HepG2 (cell line): ENCODE data around the gene DYNLL2. TPM values are rescaled to one million over a fixed set of nuclear protein-coding genes. Genes with fewer than 3 reads are reported as not detected.

Experiments
- ATAC-seq: fragments of 200-7000 bp; cut with Tn5 transposase; 3 replicates; pipeline ENCODE4 v1.9.1; 2020; ENCODE audit warnings: mild to moderate bottlenecking, moderate library complexity
- BruUV-seq: library from RNA; stranded (reverse); fragments of 400-500 nt; replicated peaks from 2 replicates; lab custom pipeline; 2021; lab: Mats Ljungman, UMichigan
- CTCF ChIA-PET: fragments of 300-600 bp; formaldehyde crosslinking; extraction: SDS; loops from one replicate; lab custom pipeline; 2021; ENCODE audit warnings: low total read pairs, inconsistent platforms, low intra/inter-chr PET ratio; lab: Yijun Ruan, JAX
- POLR2A ChIA-PET: fragments of 350-600 bp; sonication (Branson Sonifier 250); formaldehyde crosslinking; loops from one replicate; lab custom pipeline; 2020; ENCODE audit warnings: antibody characterized with exemption, inconsistent platforms; lab: Yijun Ruan, JAX
- DNase-seq: peaks from one replicate; pipeline ENCODE4 v3.0.0-alpha.2; 2015; ENCODE audit warnings: low spot score
- FAIRE-seq: peaks from 3 replicates; lab custom pipeline; 2011; peaks lifted over from hg19 to GRCh38; lab: Jason Lieb, UNC
- H2AFZ ChIP-seq: one replicate; pipeline ENCODE4 v1.6.1; 2011; ENCODE audit warnings: low read length, inconsistent platforms
- H3K27ac ChIP-seq: fragments of 300-600 bp; 3 replicates; pipeline ENCODE4 v1.8.0; 2011; ENCODE audit warnings: mixed run types, mild to moderate bottlenecking, mixed read lengths, low read length, inconsistent platforms; ENCODE audit not compliant: insufficient read depth; ENCODE audit errors: extremely low read length
- H3K27me3 ChIP-seq, 2 experiments: fragments of 200-600 bp in 1 of 2; 2 replicates in 1 of 2; 3 replicates in 1 of 2; pipeline versions ENCODE4 v1.6.0 to v1.8.0; 2011; ENCODE audit warnings: low read length in 2 of 2, mild to moderate bottlenecking in 2 of 2, moderate library complexity in 2 of 2, inconsistent platforms in 1 of 2; ENCODE audit not compliant: insufficient read depth in 2 of 2, control insufficient read depth in 1 of 2
- H3K36me3 ChIP-seq, 2 experiments: fragments of 200-600 bp in 1 of 2; replicated peaks in 1 of 2; 2 replicates in 1 of 2; 3 replicates in 1 of 2; pipeline versions ENCODE4 v1.5.1 to v1.8.0; 2011; ENCODE audit warnings: low read length in 2 of 2, inconsistent platforms in 1 of 2; ENCODE audit not compliant: insufficient read depth in 2 of 2, control insufficient read depth in 1 of 2
- H3K4me1 ChIP-seq: 2 replicates; pipeline ENCODE4 v1.5.1; 2012; ENCODE audit warnings: low read length, inconsistent platforms; ENCODE audit not compliant: insufficient read depth
- H3K4me2 ChIP-seq: 2 replicates; pipeline ENCODE4 v1.6.0; 2011; ENCODE audit warnings: low read depth, low read length, inconsistent platforms
- H3K4me3 ChIP-seq, 3 experiments: fragments of 200-600 bp in 1 of 3; sonication (generic), shearing (Covaris generic) in 1 of 3; replicated peaks in 1 of 3; 2 replicates each; pipeline ENCODE4 v1.5.1; 2011 to 2016; ENCODE audit warnings: low read length in 3 of 3, inconsistent platforms in 2 of 3, low read depth in 2 of 3, mild to moderate bottlenecking in 2 of 3, control low read depth in 1 of 3, mixed read lengths in 1 of 3; ENCODE audit not compliant: insufficient read depth in 1 of 3
- H3K79me2 ChIP-seq: one replicate; pipeline ENCODE4 v1.6.1; 2011; ENCODE audit warnings: low read length, inconsistent platforms; ENCODE audit not compliant: insufficient read depth
- H3K9ac ChIP-seq: 2 replicates; pipeline ENCODE4 v1.6.0; 2011; ENCODE audit warnings: mild to moderate bottlenecking, low read depth, low read length, inconsistent platforms; ENCODE audit not compliant: insufficient read depth
- H3K9me3 ChIP-seq: 2 replicates; pipeline ENCODE4 v1.5.1; 2012; ENCODE audit warnings: mild to moderate bottlenecking, low read length
- H4K20me1 ChIP-seq: 2 replicates; pipeline ENCODE4 v1.6.0; 2011; ENCODE audit warnings: inconsistent platforms, mild to moderate bottlenecking, low read length, moderate library complexity; ENCODE audit not compliant: insufficient read depth
- ATF7-NPFF ChIP-seq: sonication (generic); formaldehyde crosslinking; IDR thresholded peaks from 2 replicates; pipeline ENCODE4 v1.8.1; 2023; ENCODE audit warnings: mild to moderate bottlenecking, low read depth, missing genetic modification reagents, moderate library complexity
- EP300 ChIP-seq, 3 experiments: sonication (generic) in 1 of 3; formaldehyde crosslinking in 1 of 3; IDR thresholded peaks; 2 replicates each; pipeline versions ENCODE4 v1.5.1 to v1.6.1; 2011 to 2020; ENCODE audit warnings: low read depth in 2 of 3, low read length in 2 of 3, borderline replicate concordance in 1 of 3, improper control_type of control experiment in 1 of 3, mild to moderate bottlenecking in 1 of 3, missing genetic modification reagents in 1 of 3, moderate library complexity in 1 of 3
- GABPA ChIP-seq, 2 experiments: IDR thresholded peaks; 2 replicates each; pipeline ENCODE4 v1.6.1; 2011 to 2016; ENCODE audit warnings: low read depth in 2 of 2, low read length in 1 of 2, missing biosample characterization in 1 of 2, missing genetic modification characterization in 1 of 2
- IRF1 ChIP-seq: sonication (generic); formaldehyde crosslinking; IDR thresholded peaks from 2 replicates; pipeline ENCODE4 v1.4.0; 2020; ENCODE audit warnings: low read depth, mild to moderate bottlenecking, missing genetic modification reagents
- MAX ChIP-seq: IDR thresholded peaks from 2 replicates; pipeline ENCODE4 v1.6.1; 2012; ENCODE audit warnings: inconsistent platforms
- NAIF1 ChIP-seq: sonication (generic); formaldehyde crosslinking; IDR thresholded peaks from 2 replicates; pipeline ENCODE4 v1.5.0; 2020; ENCODE audit warnings: mild to moderate bottlenecking, missing genetic modification reagents, borderline replicate concordance
- NCOA1 ChIP-seq: sonication (generic); formaldehyde crosslinking; IDR thresholded peaks from 2 replicates; pipeline ENCODE4 v1.9.0; 2021; ENCODE audit warnings: missing genetic modification reagents
- PAF1 ChIP-seq: IDR thresholded peaks from 2 replicates; pipeline ENCODE4 v1.6.1; 2016; ENCODE audit warnings: missing genetic modification reagents, missing compliant biosample characterization
- REL ChIP-seq: sonication (generic); formaldehyde crosslinking; conservative IDR thresholded peaks from 2 replicates; pipeline ENCODE4 v1.8.0; 2022; ENCODE audit warnings: mild to moderate bottlenecking, missing genetic modification reagents, moderate library complexity
- REPIN1 ChIP-seq: sonication (generic); formaldehyde crosslinking; IDR thresholded peaks from 2 replicates; pipeline ENCODE4 v1.8.0; 2022; ENCODE audit warnings: missing genetic modification reagents, low read depth, mild to moderate bottlenecking, borderline replicate concordance
- TCF7L2 ChIP-seq: IDR thresholded peaks from 2 replicates; pipeline ENCODE4 v1.6.1; 2011; ENCODE audit warnings: mild to moderate bottlenecking, low read depth, low read length, moderate library complexity
- WIZ ChIP-seq: sonication (generic); formaldehyde crosslinking; IDR thresholded peaks from 2 replicates; pipeline ENCODE4 v1.5.1; 2020; ENCODE audit warnings: mild to moderate bottlenecking, missing genetic modification reagents
- ZNF280D ChIP-seq: sonication (generic); formaldehyde crosslinking; IDR thresholded peaks from 2 replicates; pipeline ENCODE4 v1.5.1; 2020; ENCODE audit warnings: mild to moderate bottlenecking, missing genetic modification reagents
- ZNF337 ChIP-seq: sonication (generic); formaldehyde crosslinking; IDR thresholded peaks from 2 replicates; pipeline ENCODE4 v1.5.1; 2020; ENCODE audit warnings: missing genetic modification reagents, low read depth, mild to moderate bottlenecking, borderline replicate concordance
- ZNF564 ChIP-seq: sonication (generic); formaldehyde crosslinking; IDR thresholded peaks from 2 replicates; pipeline ENCODE4 v1.8.1; 2023; ENCODE audit warnings: mild to moderate bottlenecking, missing genetic modification reagents
- ZNF75D ChIP-seq: sonication (generic); formaldehyde crosslinking; IDR thresholded peaks from 2 replicates; pipeline ENCODE4 v1.8.1; 2023; ENCODE audit warnings: missing genetic modification reagents, mild to moderate bottlenecking, borderline replicate concordance
- ZNF775 ChIP-seq: sonication (generic); formaldehyde crosslinking; IDR thresholded peaks from 2 replicates; pipeline ENCODE4 v1.4.0; 2020; ENCODE audit warnings: missing genetic modification reagents, mild to moderate bottlenecking, moderate library complexity, borderline replicate concordance
- WGBS: methylation state at CpG from one replicate; pipeline ENCODE4 v1.1.6; 2017; ENCODE audit warnings: low lambda C conversion rate; 5-methylcytosine and 5-hydroxymethylcytosine counted together
- in situ Hi-C: cut with HindIII; loops from 2 replicates; pipeline ENCODE4 v1.10.0; 2017; ENCODE audit warnings: low pct_unique_long_range_greater_than_20kb; ENCODE audit not compliant: extremely low pct_ligation_motif_present
- intact Hi-C: fragments of 100-400 bp; cut with micrococcal nuclease; formaldehyde crosslinking; loops from one replicate; pipeline ENCODE4 v1.10.0; 2022; ENCODE audit not compliant: unreplicated experiment
- polyA plus RNA-seq, 8 experiments: library from polyadenylated mRNA; depleted of rRNA in 3 of 8; stranded (reverse) in 7 of 8; unstranded in 1 of 8; fragments of >200 nt; fragmentation: Illumina TruSeq in 4 of 8; extraction: Trizol in 4 of 8; gene quantifications; 2 replicates each; pipeline versions ENCODE4 v1.2.1 to v1.2.3, GENCODE V29; 2011 to 2016; ENCODE audit warnings: low read depth in 4 of 8, missing spikeins in 1 of 8, mixed read lengths in 1 of 8; ENCODE audit not compliant: insufficient read depth in 1 of 8
- total RNA-seq, 5 experiments: library from RNA; depleted of rRNA; stranded (reverse); fragments of >200 nt; fragmentation: Illumina TruSeq; extraction: Trizol; gene quantifications; 2 replicates each; pipeline ENCODE4 v1.2.3, GENCODE V29; 2016; ENCODE audit warnings: low read depth in 1 of 5

The DYNLL2 gene
- total and polyA plus RNA-seq, 2 of the 13 experiments (the other 11 are each of a cell fraction or from before 2014, with no cell fraction given), result 9.5 to 29.0 TPM

GRCh38 chr17:58041161-58041560 is 42.1 kb upstream of the DYNLL2 start:
- intact Hi-C loops (no loop called here), in situ Hi-C loops (loop anchor here (25.0 kb wide), 1 partner anchor 421 kb away; no protein-coding TSS in a partner anchor)
- Histone ChIP-seq H3K79me2 (no peaks in the 10 kb centered on the region), H3K27me3 (peaks cover 3 to 45% of the 10 kb centered on the region in 2 experiments; a peak in 3 of 5 replicates), H3K4me2 (no peak overlapping the region), H3K4me3 (no peak overlapping the region), H2AFZ (no peak overlapping the region), H3K9ac (no peak overlapping the region), H3K27ac (no peak overlapping the region), H3K36me3 (no peaks in the 10 kb centered on the region), H3K9me3 (no peaks in the 10 kb centered on the region), H4K20me1 (no peaks in the 10 kb centered on the region), H3K4me1 (0 out of 2 replicates have a peak, but pooled peaks cover 6% of the 10 kb centered on the region)
- ChIA-PET CTCF (no interaction called here), POLR2A (no interaction called here)
- DNase-seq (no peak), FAIRE-seq (no peak), ATAC-seq (no peak)
- WGBS, result 3% methylated on average over 5 of the region's 5 CpGs
- no TSS peak for BruUV-seq
- TF ChIP-seq WIZ (no peak), IRF1 (CRISPR knock-in tag) (no peak), ZNF337 (CRISPR knock-in tag) (no peak), MAX (no peak), EP300 (IDR thresholded peaks at IDR 0.05; ENCODE audit: low read depth in 2 of 2, low read length in 2 of 2) (no peak), EP300 (CRISPR knock-in tag; IDR thresholded peaks at IDR 0.05; ENCODE audit: borderline replicate concordance) (no peak), ATF7-NPFF (no peak), NAIF1 (CRISPR knock-in tag) (no peak), ZNF75D (CRISPR knock-in tag) (no peak), NCOA1 (no peak), REL (CRISPR knock-in tag) (no peak), REPIN1 (CRISPR knock-in tag) (no peak), ZNF775 (no peak), PAF1 (no peak), ZNF280D (CRISPR knock-in tag) (no peak), ZNF564 (CRISPR knock-in tag) (no peak), GABPA (IDR thresholded peaks at IDR 0.05; ENCODE audit: low read depth, low read length) (no peak), GABPA (CRISPR knock-in tag; IDR thresholded peaks at IDR 0.05; ENCODE audit: low read depth) (no peak), TCF7L2 (no peak)
